Duodenal mucosa (tissue), 2 donors: Measurements from ENCODE around the gene C2orf78.

Experiments used
- H3K27ac ChIP-seq: one replicate; pipeline ENCODE4 v1.7.0; 2013; ENCODE audit warnings: low read depth, low read length
- H3K27me3 ChIP-seq, 2 donors: one replicate each; pipeline ENCODE4 v1.7.0; 2013; ENCODE audit warnings: low read length in 2 of 2, control low read depth in 1 of 2; ENCODE audit not compliant: insufficient read depth in 2 of 2, control insufficient read depth in 1 of 2
- H3K36me3 ChIP-seq, 2 donors: one replicate each; pipeline ENCODE4 v1.7.0; 2013; ENCODE audit warnings: low read length in 2 of 2, control low read depth in 1 of 2; ENCODE audit not compliant: insufficient read depth in 2 of 2, control insufficient read depth in 1 of 2
- H3K4me1 ChIP-seq, 2 donors: one replicate each; pipeline ENCODE4 v1.7.0; 2013; ENCODE audit warnings: low read length in 2 of 2, control low read depth in 1 of 2; ENCODE audit not compliant: insufficient read depth in 2 of 2, control insufficient read depth in 1 of 2
- H3K4me3 ChIP-seq, 2 donors: one replicate each; pipeline ENCODE4 v1.7.0; 2013; ENCODE audit warnings: low read length in 2 of 2, low read depth in 1 of 2
- H3K9ac ChIP-seq, 2 donors: one replicate each; pipeline ENCODE4 v1.7.0; 2013; ENCODE audit warnings: low read length in 2 of 2, low read depth in 1 of 2
- H3K9me3 ChIP-seq, 2 donors: one replicate each; pipeline ENCODE4 v1.7.0; 2013; ENCODE audit warnings: low read length in 2 of 2, control low read depth in 1 of 2; ENCODE audit not compliant: control insufficient read depth in 1 of 2

Gene C2orf78

GRCh38 chr2:73759285-73759764, 24.7 kb upstream of the C2orf78 start:
- Histone ChIP-seq H3K4me3 (no peak overlapping the region), H3K27ac (no peak overlapping the region), H3K27me3 (no peaks in the 10 kb centered on the region), H3K4me1 (no peaks in the 10 kb centered on the region), H3K9ac (no peak overlapping the region), H3K9me3 (no peaks in the 10 kb centered on the region), H3K36me3 (peaks cover 38 to 65% of the 10 kb centered on the region in 2 donors)

GRCh38 chr2:73759904-73760303, 24.1 kb upstream of the C2orf78 start:
- Histone ChIP-seq H3K36me3 (peaks cover 43 to 69% of the 10 kb centered on the region in 2 donors), H3K9me3 (no peaks in the 10 kb centered on the region), H3K9ac (no peak overlapping the region), H3K4me3 (no peak overlapping the region), H3K4me1 (no peaks in the 10 kb centered on the region), H3K27me3 (no peaks in the 10 kb centered on the region), H3K27ac (no peak overlapping the region)

GRCh38 chr2:73762571-73762970, 21.4 kb upstream of the C2orf78 start:
- Histone ChIP-seq H3K27ac (no peak overlapping the region), H3K9me3 (no peaks in the 10 kb centered on the region), H3K27me3 (no peaks in the 10 kb centered on the region), H3K36me3 (peaks cover 47 to 76% of the 10 kb centered on the region in 2 donors), H3K4me3 (no peak overlapping the region), H3K9ac (no peak overlapping the region), H3K4me1 (no peaks in the 10 kb centered on the region)

GRCh38 chr2:73764945-73765344, 19.0 kb upstream of the C2orf78 start:
- Histone ChIP-seq H3K27me3 (no peaks in the 10 kb centered on the region), H3K9ac (no peak overlapping the region), H3K36me3 (peaks cover 53 to 76% of the 10 kb centered on the region in 2 donors), H3K9me3 (no peaks in the 10 kb centered on the region), H3K4me1 (no peaks in the 10 kb centered on the region), H3K27ac (no peak overlapping the region), H3K4me3 (no peak overlapping the region)

GRCh38 chr2:73766349-73766748, 17.6 kb upstream of the C2orf78 start:
- no peaks in the 10 kb centered on the region for H3K4me1 ChIP-seq
- no peak overlapping the region for H3K4me3 ChIP-seq
- no peak overlapping the region for H3K9ac ChIP-seq
- H3K36me3 ChIP-seq, result peaks cover 43 to 62% of the 10 kb centered on the region in 2 donors
- no peaks in the 10 kb centered on the region for H3K9me3 ChIP-seq
- H3K27me3 ChIP-seq, result no peaks in the 10 kb centered on the region
- no peak overlapping the region for H3K27ac ChIP-seq

- Histone ChIP-seq H3K9ac (no peak overlapping the region), H3K4me3 (no peak overlapping the region), H3K27ac (no peak overlapping the region), H3K4me1 (no peaks in the 10 kb centered on the region), H3K36me3 (peaks cover 41 to 58% of the 10 kb centered on the region in 2 donors), H3K9me3 (no peaks in the 10 kb centered on the region), H3K27me3 (no peaks in the 10 kb centered on the region)
Observed at GRCh38 chr2:73766994-73767393, 17.0 kb upstream of the C2orf78 start.

- H3K9ac ChIP-seq, result no peak overlapping the region
- H3K27ac ChIP-seq, result no peak overlapping the region
- H3K4me1 ChIP-seq, result no peaks in the 10 kb centered on the region
- H3K27me3 ChIP-seq, result no peaks in the 10 kb centered on the region
- H3K4me3 ChIP-seq, result no peak overlapping the region
- peaks cover 37 to 70% of the 10 kb centered on the region in 2 donors for H3K36me3 ChIP-seq
- no peaks in the 10 kb centered on the region for H3K9me3 ChIP-seq
Observed at GRCh38 chr2:73770725-73771124, 13.3 kb upstream of the C2orf78 start.

- Histone ChIP-seq H3K36me3 (peaks cover 32 to 63% of the 10 kb centered on the region in 2 donors), H3K27me3 (no peaks in the 10 kb centered on the region), H3K4me3 (no peak overlapping the region), H3K4me1 (no peaks in the 10 kb centered on the region), H3K9ac (no peak overlapping the region), H3K27ac (no peak overlapping the region), H3K9me3 (no peaks in the 10 kb centered on the region)
Observed at GRCh38 chr2:73772819-73773218, 11.2 kb upstream of the C2orf78 start.

- Histone ChIP-seq H3K9me3 (no peaks in the 10 kb centered on the region), H3K36me3 (peaks cover 18 to 42% of the 10 kb centered on the region in 2 donors), H3K27me3 (no peaks in the 10 kb centered on the region), H3K9ac (no peak overlapping the region), H3K4me1 (peaks cover 11 to 13% of the 10 kb centered on the region in 2 donors), H3K4me3 (no peak overlapping the region), H3K27ac (no peak overlapping the region)
Observed at GRCh38 chr2:73776381-73776780, 7.6 kb upstream of the C2orf78 start.

- Histone ChIP-seq H3K4me3 (no peak overlapping the region), H3K36me3 (peaks cover 18 to 40% of the 10 kb centered on the region in 2 donors), H3K27ac (no peak overlapping the region), H3K27me3 (no peaks in the 10 kb centered on the region), H3K4me1 (peaks cover 11 to 13% of the 10 kb centered on the region in 2 donors), H3K9me3 (no peaks in the 10 kb centered on the region), H3K9ac (no peak overlapping the region)
Observed at GRCh38 chr2:73776869-73777519, 7.0 kb upstream of the C2orf78 start.
